Keratinocyte (primary cell): ENCODE results near the gene ZNF665. TPM values are rescaled to one million over a fixed set of nuclear protein-coding genes. Genes with fewer than 3 reads are reported as not detected.
A peak's percentile ranks its signal among the peaks of the same experiment; 100 is the strongest.

Experiments
- DNase-seq: peaks from one replicate; pipeline ENCODE4 v3.0.0-alpha.2; 2011; ENCODE audit warnings: low read depth, missing footprints, low spot score
- FAIRE-seq: peaks from 2 replicates; lab custom pipeline; 2011; peaks lifted over from hg19 to GRCh38; lab: Jason Lieb, UNC
- H2AFZ ChIP-seq: 2 replicates; pipeline ENCODE4 v1.6.0; 2012; ENCODE audit warnings: low read length, control low read depth, inconsistent platforms; ENCODE audit not compliant: control insufficient read depth
- H3K27ac ChIP-seq: 2 replicates; pipeline ENCODE4 v1.5.1; 2011; ENCODE audit warnings: low read length; ENCODE audit not compliant: control insufficient read depth, insufficient read depth
- H3K27me3 ChIP-seq: 3 replicates; pipeline ENCODE4 v1.6.0; 2011; ENCODE audit warnings: low read length; ENCODE audit not compliant: control insufficient read depth, insufficient read depth; ENCODE audit errors: extremely low read depth
- H3K36me3 ChIP-seq, 2 experiments: 2 replicates in 1 of 2; 3 replicates in 1 of 2; pipeline ENCODE4 v1.5.1; 2011; ENCODE audit warnings: low read length in 2 of 2, mild to moderate bottlenecking in 1 of 2; ENCODE audit not compliant: control insufficient read depth in 2 of 2, insufficient read depth in 2 of 2; ENCODE audit errors: extremely low read depth in 1 of 2
- H3K4me1 ChIP-seq: 3 replicates; pipeline ENCODE4 v1.5.1; 2011; ENCODE audit warnings: low read length; ENCODE audit not compliant: control insufficient read depth, insufficient read depth; ENCODE audit errors: extremely low read depth
- H3K4me2 ChIP-seq: 3 replicates; pipeline ENCODE4 v1.6.0; 2011; ENCODE audit warnings: low read depth, low read length; ENCODE audit not compliant: control insufficient read depth, insufficient read depth; ENCODE audit errors: extremely low read depth
- H3K4me3 ChIP-seq, 3 experiments: fragments of 200-600 bp in 1 of 3; sonication (generic) in 1 of 3; 2 replicates in 2 of 3; 3 replicates in 1 of 3; pipeline ENCODE4 v1.5.1; 2011 to 2016; ENCODE audit warnings: low read length in 3 of 3, mild to moderate bottlenecking in 3 of 3, control low read depth in 2 of 3, inconsistent platforms in 1 of 3, low read depth in 1 of 3, mixed read lengths in 1 of 3, mixed run types in 1 of 3, moderate library complexity in 1 of 3; ENCODE audit not compliant: control insufficient read depth in 2 of 3, insufficient read depth in 2 of 3; ENCODE audit errors: extremely low read depth in 1 of 3
- H3K79me2 ChIP-seq: 2 replicates; pipeline ENCODE4 v1.6.0; 2012; ENCODE audit warnings: low read length; ENCODE audit not compliant: control insufficient read depth, insufficient read depth
- H3K9ac ChIP-seq: 3 replicates; pipeline ENCODE4 v1.6.0; 2011; ENCODE audit warnings: low read length; ENCODE audit not compliant: control insufficient read depth, insufficient read depth; ENCODE audit errors: extremely low read depth
- H3K9me1 ChIP-seq: 3 replicates; pipeline ENCODE4 v1.6.0; 2011; ENCODE audit warnings: low read length; ENCODE audit not compliant: control insufficient read depth, insufficient read depth; ENCODE audit errors: extremely low read depth
- H3K9me3 ChIP-seq: 2 replicates; pipeline ENCODE4 v1.5.1; 2012; ENCODE audit warnings: low read depth, low read length; ENCODE audit not compliant: control insufficient read depth
- H4K20me1 ChIP-seq: 3 replicates; pipeline ENCODE4 v1.6.0; 2011; ENCODE audit warnings: low read length; ENCODE audit not compliant: control insufficient read depth, insufficient read depth; ENCODE audit errors: extremely low read depth
- EZH2 ChIP-seq: IDR thresholded peaks from one replicate; pipeline ENCODE4 v1.6.1; 2012; ENCODE audit warnings: inconsistent platforms, mild to moderate bottlenecking, low read length, moderate library complexity
- dilution Hi-C: fragments of 300-500 bp; cut with MboI; formaldehyde crosslinking; loops from one replicate; pipeline ENCODE4 v1.7.0; 2020; ENCODE audit warnings: low sequenced_read_pairs; ENCODE audit not compliant: extremely low pct_ligation_motif_present
- polyA plus RNA-seq, 5 experiments: library from polyadenylated mRNA; depleted of rRNA in 3 of 5; stranded (reverse) in 3 of 5; stranded (forward) in 1 of 5; unstranded in 1 of 5; fragments of >200 nt; gene quantifications; 1 replicate in 1 of 5; 2 replicates in 3 of 5; 3 replicates in 1 of 5; pipeline versions ENCODE4 v1.2.1 to v1.2.3, GENCODE V29; 2011 to 2012; ENCODE audit warnings: missing spikeins in 2 of 5, low read depth in 1 of 5, low replicate concordance in 1 of 5
- TF ChIP-seq, protein P1 (sequence below), 3 experiments: IDR thresholded peaks in 1 of 3; conservative IDR thresholded peaks in 1 of 3; optimal IDR thresholded peaks in 1 of 3; 2 replicates in 2 of 3; 3 replicates in 1 of 3; pipeline versions ENCODE3 to v1.5.1; 2011; ENCODE audit warnings: low read length in 3 of 3, mild to moderate bottlenecking in 3 of 3, moderate library complexity in 2 of 3, control low read depth in 1 of 3, inconsistent platforms in 1 of 3; ENCODE audit not compliant: insufficient read depth in 2 of 3; ENCODE audit errors: extremely low read depth in 1 of 3

The ZNF665 gene
- polyA plus RNA-seq, 1 donor (not counting 4 experiments of a cell fraction or from before 2014, with no cell fraction given): 2.7 TPM

DNA sequence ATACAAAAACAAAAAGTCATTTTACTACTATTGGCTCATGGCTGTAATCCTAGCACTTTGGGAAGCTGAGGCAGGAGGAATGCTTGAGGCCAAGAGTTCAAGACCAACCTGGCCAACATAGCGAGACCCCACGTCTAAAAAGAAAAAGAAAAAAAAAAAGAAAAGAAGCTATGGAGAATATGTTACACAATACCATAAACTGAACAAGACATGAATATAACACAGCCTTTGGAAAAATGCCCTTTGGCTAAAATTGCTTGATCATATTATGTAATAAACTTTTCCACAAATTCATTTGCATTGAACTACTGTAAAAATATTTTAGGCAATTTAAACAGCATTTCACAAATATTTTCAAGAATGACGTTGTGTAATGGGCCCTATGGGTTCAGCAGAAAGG lies 56.7 kb downstream of the ZNF665 start:
- no peak for DNase-seq
- H2AFZ ChIP-seq: no peak overlapping the region
- H3K27me3 ChIP-seq: no peaks in the 10 kb centered on the region
- FAIRE-seq: no peak
- H3K4me3 ChIP-seq: no peak overlapping the region
- H3K36me3 ChIP-seq: peaks cover 0 to 3% of the 10 kb centered on the region in 2 experiments
- no peaks in the 10 kb centered on the region for H3K79me2 ChIP-seq
- H3K4me1 ChIP-seq: no peaks in the 10 kb centered on the region
- no peak overlapping the region for H3K4me2 ChIP-seq
- dilution Hi-C loops: no loop called here
- no peak overlapping the region for H3K27ac ChIP-seq
- peaks cover 16% of the 10 kb centered on the region for H3K9me3 ChIP-seq
- no peaks in the 10 kb centered on the region for H3K9me1 ChIP-seq
- no peak for TF ChIP-seq EZH2
- TF ChIP-seq, protein P1, sequence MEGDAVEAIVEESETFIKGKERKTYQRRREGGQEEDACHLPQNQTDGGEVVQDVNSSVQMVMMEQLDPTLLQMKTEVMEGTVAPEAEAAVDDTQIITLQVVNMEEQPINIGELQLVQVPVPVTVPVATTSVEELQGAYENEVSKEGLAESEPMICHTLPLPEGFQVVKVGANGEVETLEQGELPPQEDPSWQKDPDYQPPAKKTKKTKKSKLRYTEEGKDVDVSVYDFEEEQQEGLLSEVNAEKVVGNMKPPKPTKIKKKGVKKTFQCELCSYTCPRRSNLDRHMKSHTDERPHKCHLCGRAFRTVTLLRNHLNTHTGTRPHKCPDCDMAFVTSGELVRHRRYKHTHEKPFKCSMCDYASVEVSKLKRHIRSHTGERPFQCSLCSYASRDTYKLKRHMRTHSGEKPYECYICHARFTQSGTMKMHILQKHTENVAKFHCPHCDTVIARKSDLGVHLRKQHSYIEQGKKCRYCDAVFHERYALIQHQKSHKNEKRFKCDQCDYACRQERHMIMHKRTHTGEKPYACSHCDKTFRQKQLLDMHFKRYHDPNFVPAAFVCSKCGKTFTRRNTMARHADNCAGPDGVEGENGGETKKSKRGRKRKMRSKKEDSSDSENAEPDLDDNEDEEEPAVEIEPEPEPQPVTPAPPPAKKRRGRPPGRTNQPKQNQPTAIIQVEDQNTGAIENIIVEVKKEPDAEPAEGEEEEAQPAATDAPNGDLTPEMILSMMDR (optimal IDR thresholded peaks at IDR 0.05 in 1 of 3, IDR thresholded peaks at IDR 0.05 in 1 of 3, conservative IDR thresholded peaks at IDR 0.05 in 1 of 3; ENCODE audit: extremely low read depth in 1 of 3, insufficient read depth in 2 of 3, low read length in 3 of 3): no peak
- H3K9ac ChIP-seq: no peak overlapping the region
- H4K20me1 ChIP-seq: no peaks in the 10 kb centered on the region

DNA sequence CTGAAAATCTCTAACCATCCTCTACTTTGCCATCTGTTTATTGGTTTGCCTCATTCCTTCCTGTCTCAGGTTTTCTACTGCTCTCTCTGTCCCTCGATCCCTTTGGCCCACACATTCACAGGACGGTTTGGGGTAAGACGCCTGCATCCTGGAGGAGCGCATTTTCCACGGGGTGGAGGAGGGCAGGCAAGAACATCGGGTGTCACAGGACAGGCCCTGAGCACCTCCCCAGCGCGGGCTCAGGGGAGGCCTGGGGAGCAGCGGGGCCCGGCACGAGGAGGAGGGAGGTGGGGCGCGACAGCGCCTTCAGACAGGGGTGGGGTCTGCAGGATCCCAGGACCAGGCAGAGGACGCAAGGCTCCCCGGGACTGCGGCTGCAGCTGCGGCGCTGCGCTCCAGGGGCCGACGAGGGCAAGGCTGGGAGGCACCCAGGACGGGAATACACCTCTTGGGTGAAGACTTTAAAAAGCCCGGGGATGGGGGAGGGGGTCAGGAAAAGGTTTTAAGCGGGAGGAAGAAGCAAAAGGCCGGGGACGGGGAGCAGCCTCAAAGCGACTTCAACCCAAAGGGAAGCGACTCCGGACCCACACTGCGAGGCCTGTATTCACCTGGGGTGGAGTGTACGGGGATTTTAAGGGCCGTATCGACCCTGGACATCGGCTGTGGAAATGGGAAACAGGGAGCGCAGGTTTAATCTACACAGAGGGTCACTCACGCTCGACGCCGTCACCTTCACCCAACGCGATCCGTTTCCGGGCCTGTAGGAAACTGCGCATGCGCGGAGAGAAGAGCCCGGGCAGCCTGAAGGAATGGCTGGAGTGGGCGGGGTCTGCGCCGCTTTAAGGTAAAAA lies 60.8 kb downstream of the ZNF665 start, which contains the start of gene ZNF415:
TSS of gene ZNF415 (minus strand) at position 770 of the 851 bp plus-strand sequence. CDS start 10,234 bp downstream, outside the sequence.
- H3K9me3 ChIP-seq: no peaks in the 10 kb centered on the region
- H3K36me3 ChIP-seq: no peaks in the 10 kb centered on the region
- H3K4me2 ChIP-seq: peak within 1 kb of the TSS; percentile 83
- H4K20me1 ChIP-seq: no peaks in the 10 kb centered on the region
- H3K27me3 ChIP-seq: no peaks in the 10 kb centered on the region
- no peak within 1 kb of the TSS for H3K27ac ChIP-seq
- peak within 1 kb of the TSS; percentile 53 to 74 (median 72) for H3K4me3 ChIP-seq
- H3K79me2 ChIP-seq: peaks cover 2% of the 10 kb centered on the region
- DNase-seq (peak; percentile 1), FAIRE-seq (no peak)
- no peak for TF ChIP-seq EZH2
- TF ChIP-seq, protein P1 (optimal IDR thresholded peaks at IDR 0.05 in 1 of 3, IDR thresholded peaks at IDR 0.05 in 1 of 3, conservative IDR thresholded peaks at IDR 0.05 in 1 of 3; ENCODE audit: extremely low read depth in 1 of 3, insufficient read depth in 2 of 3, low read length in 3 of 3): no peak
- H3K9me1 ChIP-seq: no peaks in the 10 kb centered on the region
- dilution Hi-C loops: no loop called here
- peak within 1 kb of the TSS; percentile 60 for H3K9ac ChIP-seq
- no peaks in the 10 kb centered on the region for H3K4me1 ChIP-seq
- peak within 1 kb of the TSS; percentile 89 for H2AFZ ChIP-seq
